GM13977 (cell line): ENCODE data around the gene PKN2.

Experiments
- DNase-seq: peaks from one replicate; pipeline ENCODE4 v3.0.0; 2012; ENCODE audit warnings: low spot score
- CTCF ChIP-seq: IDR thresholded peaks from 2 replicates; pipeline ENCODE4 v1.5.1; 2012; ENCODE audit warnings: mild to moderate bottlenecking, control low read depth; ENCODE audit not compliant: insufficient read depth; ENCODE audit errors: extremely low read depth, missing control alignments
- in situ Hi-C: fragments of 300-500 bp; cut with MboI; formaldehyde crosslinking; loops from one replicate; pipeline ENCODE4 v1.12.0; 2022; ENCODE audit warnings: low sequenced_read_pairs, low pct_unique_long_range_greater_than_20kb, mixed read lengths, inconsistent platforms; ENCODE audit not compliant: unreplicated experiment

PKN2 gene

GRCh38 chr1:88744142-88744541 is 60.1 kb downstream of the PKN2 start:
- no peak for DNase-seq
- TF ChIP-seq CTCF: no peak
- in situ Hi-C loops: no loop called here

- DNase-seq: no peak
- TF ChIP-seq CTCF: no peak
- in situ Hi-C loops: no loop called here
Observed at GRCh38 chr1:88746916-88747315, 62.8 kb downstream of the PKN2 start.

GRCh38 chr1:88751714-88752113 is 67.6 kb downstream of the PKN2 start:
- in situ Hi-C loops: no loop called here
- DNase-seq: no peak
- TF ChIP-seq CTCF: no peak

GRCh38 chr1:88753506-88753905 is 69.4 kb downstream of the PKN2 start:
- DNase-seq: no peak
- no peak for TF ChIP-seq CTCF
- in situ Hi-C loops: no loop called here

GRCh38 chr1:88763649-88764406 is 79.8 kb downstream of the PKN2 start:
- DNase-seq: no peak
- in situ Hi-C loops: no loop called here
- TF ChIP-seq CTCF: no peak

GRCh38 chr1:88768187-88768586 is 84.1 kb downstream of the PKN2 start:
- no peak for DNase-seq
- no peak for TF ChIP-seq CTCF
- in situ Hi-C loops: no loop called here

GRCh38 chr1:88768816-88769215 is 84.7 kb downstream of the PKN2 start:
- in situ Hi-C loops: no loop called here
- no peak for TF ChIP-seq CTCF
- no peak for DNase-seq
